LHCN-M2 (cell line): ENCODE measurements around the gene ZZZ3. TPM values are rescaled to one million over a fixed set of nuclear protein-coding genes. Genes with fewer than 3 reads are reported as not detected.
A peak's percentile ranks its signal among the peaks of the same experiment; 100 is the strongest.
"Not testable (repeated sequence)": the region's sequence is repeated elsewhere in the genome, so short reads cannot be mapped to it uniquely, and the experiment has no call there.

Source experiments
- DNase-seq: peaks from one replicate; pipeline ENCODE4 v3.0.0-alpha.2; 2012; ENCODE audit warnings: low read depth
- total RNA-seq: library from RNA; depleted of rRNA; stranded (reverse); fragments of >200 nt; gene quantifications from 2 replicates; pipeline ENCODE4 v1.2.3, GENCODE V29; 2014

ZZZ3 gene
- total RNA-seq, 1 experiment from 2014 or later = 73.2 TPM

DNA sequence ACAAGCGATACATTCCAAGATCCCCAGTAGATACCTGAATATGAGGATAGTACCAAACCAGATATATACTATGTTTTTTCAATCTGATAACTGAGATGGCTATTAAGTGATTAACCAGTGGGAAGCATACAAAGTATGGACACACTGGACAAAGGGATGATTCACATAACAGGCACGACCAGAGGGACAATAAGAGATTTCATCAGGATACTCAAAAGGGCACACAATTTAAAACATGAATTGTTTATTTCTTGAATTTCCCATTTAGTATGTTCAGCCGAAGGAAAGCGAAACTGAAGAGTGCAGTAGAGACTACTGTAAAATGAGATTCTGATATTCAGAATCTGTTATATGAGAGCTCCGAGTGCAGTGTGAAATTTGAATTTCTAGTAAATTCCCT, 10.6 kb downstream of the ZZZ3 start:
- peak; percentile 58 for DNase-seq

DNA sequence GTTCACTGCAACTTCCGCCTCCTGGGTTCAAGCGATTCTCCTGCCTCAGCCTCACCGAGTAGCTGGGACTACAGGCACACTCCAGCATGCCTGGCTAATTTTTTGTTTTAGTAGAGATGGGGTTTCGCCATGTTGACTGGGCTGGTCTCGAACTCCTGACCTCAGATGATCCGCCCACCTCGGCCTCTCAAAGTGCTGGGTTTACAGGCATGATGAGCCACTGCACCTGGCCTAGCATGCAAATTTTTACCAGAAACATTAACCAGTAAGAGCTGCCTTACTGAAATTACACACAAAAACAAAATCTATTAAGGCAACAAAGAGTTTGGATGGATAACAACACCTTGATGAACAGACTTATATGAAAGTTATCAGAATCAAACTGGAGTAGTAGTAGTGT, 12.1 kb downstream of the ZZZ3 start:
- DNase-seq = no peak

DNA sequence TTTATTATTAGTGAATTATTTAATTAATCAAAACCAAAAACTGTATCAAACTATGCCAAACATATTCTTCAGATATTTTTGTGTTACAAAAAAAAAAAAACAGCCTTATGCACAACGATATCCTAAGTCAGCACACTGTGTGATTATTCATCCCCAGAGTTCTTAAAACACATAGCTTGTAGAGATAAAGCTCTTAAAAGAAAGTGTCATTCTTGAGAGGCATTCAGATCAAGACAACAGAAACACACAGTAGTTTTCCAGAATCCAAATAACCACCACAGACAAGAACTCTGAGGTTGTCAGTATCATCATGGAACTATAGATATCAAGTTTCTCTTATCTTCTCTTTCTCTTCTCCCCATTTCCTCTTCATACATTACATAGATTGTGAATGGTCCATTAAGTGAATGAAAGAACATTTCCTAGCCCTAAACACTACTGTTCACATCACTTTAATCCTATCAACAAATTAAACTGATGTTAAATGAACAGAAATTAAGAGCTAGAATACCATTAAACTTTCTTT, 13.5 kb downstream of the ZZZ3 start:
- DNase-seq = no peak

DNA sequence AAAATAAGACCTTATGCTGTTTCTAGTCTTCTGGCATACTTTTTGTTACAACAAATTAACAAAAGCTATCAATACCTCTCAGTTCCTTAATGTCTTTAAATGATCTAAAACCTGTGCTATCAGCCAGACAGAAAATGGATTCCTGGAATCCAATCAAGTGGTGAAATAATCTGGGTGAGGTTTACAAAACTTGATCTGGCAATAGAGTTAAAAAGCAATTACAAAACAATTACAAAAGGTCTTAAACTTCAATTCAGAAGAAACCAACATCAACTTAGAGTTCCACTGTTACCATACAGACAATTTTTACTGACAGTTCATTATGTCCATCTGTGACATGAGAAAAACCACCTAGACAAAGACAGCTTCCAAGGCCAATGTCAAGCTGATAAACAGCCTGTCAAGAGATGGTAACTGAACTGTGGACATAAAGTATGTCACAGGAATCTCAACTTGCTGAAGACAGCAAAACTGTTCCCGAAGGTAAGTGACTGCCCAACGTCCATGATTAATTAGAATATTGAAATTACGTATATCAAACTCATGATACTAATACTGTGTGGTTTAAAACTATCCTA, 17.4 kb downstream of the ZZZ3 start:
- no peak for DNase-seq

DNA sequence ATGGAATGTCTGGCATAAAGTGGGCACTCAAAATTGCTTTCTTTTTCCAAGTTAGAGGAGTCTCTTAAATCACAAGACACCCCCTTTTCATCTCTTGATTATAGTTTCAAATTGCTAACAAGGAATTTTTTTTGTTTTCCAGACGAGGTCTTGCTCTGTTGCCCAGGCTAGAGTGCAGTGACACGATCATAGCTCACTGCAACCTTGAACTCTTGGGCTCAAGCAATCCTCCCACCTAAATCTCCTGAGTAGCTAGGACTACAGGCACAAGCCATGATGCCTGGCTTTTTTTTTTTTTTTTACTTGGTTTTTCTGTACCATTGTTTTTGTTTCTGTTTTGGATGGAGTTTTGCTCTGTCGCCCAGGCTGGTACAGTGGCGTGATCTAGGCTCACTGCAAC, 20.8 kb downstream of the ZZZ3 start:
- DNase-seq = no peak

DNA sequence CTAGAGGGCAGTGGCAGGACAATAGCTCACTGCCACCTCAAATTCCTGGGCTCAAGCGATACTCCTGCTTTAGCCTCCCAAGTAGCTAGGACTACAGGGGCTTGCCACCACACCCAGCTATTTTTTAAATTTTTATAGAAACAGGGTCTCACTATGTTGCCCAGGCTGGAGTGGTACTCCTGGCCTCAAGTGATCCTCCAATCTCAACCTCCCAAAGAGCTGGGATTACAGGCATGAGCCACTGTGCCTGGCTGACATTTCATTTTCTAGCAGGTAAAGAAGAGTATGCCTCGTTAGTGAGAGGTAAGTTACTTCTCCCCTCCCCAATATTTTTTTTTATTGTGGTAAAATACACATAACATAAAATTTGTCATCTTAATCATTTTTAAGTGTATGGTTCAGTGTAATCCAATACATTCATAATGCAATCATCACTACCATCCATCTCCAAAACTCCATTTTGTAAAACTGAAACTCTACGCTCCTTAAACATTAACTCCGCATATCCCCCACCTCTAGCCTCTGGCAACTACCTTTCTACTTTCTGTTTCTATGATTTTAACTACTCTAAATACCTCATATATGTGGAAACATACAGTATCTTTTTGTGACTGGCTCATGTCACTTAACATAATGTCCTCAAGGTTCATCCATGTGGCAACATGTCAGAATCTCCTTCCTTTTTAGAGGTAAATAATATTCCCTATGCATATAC, 22.4 kb downstream of the ZZZ3 start:
- no peak for DNase-seq

DNA sequence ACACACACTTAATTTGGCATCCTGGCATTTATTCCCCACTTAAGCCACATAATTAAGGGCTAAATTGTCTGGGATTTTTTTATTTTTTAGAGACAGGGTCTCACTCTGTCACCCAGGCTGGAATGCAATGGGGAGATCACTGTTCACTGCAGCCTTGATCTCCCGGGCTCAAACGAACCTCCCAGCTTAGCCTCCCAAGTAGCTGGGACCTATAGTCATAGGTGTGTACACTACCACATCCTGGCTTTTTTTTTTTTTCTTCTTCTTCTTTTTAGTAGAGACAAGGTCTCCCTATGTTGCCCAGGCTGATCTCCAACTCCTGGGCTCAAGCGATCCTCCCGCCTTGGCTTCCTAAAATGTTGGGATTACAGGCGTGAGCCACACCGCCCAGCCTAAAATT, 24.2 kb downstream of the ZZZ3 start:
- no peak for DNase-seq

DNA sequence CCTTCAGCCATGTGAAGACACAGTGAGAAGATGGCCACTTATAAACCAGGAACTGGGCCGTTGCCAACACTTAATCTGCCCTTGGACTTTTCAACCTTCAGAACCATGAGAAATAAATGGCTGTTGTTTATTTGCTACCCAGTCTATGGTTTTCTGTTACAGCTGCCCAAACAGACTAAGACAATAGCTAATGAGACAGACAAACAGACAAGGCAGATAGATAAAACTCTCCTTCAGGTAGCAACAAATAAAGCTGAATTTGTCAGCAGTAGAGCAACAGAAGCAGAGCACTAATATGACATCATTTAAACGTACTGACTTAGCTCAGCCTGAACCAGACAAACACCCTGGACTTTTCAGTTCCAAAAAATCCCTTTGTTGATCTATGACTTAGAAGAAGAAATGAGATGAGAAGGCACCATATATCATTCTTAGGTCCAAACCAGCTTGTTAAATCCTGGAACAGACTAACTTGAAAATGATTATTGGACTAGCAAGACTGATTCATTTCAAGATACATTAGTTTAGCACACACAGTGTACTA, 27.0 kb downstream of the ZZZ3 start:
- peak; percentile 24 for DNase-seq

DNA sequence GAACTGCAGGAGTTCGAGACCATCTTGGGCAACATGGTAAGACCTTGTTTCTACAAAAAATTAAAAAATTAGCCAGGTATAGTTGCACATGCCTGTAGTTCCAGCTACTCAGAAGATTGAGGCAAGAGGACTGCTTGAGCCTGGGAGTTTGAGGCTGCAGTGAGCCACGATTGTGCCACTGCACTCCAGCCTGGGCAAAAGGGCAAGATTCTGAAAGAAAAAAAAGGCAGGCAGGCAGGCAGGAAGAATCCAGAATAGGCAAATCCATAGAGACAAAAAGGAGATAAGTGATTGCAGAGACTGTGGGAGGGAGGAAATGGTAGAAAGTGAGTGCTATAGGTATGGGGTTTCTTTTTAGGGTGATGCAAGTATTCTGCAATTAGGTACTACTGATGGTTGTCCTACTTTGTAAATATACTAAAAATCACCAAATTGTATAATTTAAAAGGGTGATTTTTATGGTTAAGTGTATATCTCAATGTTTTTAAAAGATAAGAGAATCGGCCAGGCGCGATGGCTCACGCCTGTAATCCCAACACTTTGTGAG, 29.4 kb downstream of the ZZZ3 start:
- DNase-seq = no peak

DNA sequence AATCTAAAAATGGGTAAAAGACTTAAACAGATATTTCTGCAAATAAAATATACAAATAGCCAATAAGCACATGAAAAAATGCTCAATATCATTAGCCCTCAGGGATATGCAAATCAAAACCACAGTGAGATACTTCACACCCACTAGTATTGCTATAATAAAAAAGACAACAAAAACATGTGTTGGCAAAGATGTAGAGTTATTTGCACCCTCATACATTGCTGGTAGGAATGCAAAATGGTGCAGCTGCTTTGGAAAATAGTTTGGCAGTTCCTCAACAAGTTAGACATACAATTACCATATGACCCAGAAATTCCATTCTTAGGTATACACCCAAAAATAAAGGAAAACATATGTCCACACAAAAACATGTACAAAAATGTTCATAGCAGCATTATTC, 30.2 kb downstream of the ZZZ3 start:
- peak; percentile 43 for DNase-seq

DNA sequence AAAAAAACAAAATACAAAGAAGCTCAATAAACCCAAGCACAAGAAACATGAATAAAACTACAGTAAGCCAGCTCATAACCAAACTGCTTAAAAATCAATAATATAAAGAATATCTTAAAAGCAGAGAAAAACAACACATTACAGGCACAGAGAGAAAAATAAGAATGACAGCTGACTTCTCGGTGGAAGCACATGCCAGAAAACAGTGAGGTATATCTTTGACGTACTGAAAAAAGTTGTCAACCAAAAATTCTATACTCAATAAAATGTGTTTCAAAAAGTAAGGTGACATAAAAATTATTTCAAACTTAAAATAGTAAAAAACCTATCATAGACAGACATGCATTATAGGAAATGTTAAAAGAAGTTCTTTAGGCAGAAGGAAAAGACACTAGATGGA, 33.3 kb downstream of the ZZZ3 start:
- no peak for DNase-seq

DNA sequence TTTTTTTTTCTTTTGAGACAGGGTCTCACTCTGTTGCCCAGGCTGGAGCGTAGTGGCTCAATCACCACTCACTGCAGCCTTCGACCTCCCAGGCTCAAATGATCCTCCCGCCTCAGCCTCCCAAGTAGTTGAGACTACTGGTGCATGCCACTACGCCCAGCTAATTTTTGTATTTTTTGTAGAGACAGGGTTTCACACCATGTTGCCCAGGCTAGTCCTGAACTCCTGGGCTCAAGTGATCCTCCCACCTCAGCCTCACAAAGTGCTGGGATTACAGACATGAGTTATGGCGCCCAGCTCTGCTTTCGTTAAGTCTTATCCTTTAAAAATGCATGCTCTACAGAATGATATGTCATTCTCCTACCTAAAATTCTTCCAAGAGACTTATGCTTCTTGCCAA, 36.2 kb downstream of the ZZZ3 start:
- DNase-seq = not testable (repeated sequence)

DNA sequence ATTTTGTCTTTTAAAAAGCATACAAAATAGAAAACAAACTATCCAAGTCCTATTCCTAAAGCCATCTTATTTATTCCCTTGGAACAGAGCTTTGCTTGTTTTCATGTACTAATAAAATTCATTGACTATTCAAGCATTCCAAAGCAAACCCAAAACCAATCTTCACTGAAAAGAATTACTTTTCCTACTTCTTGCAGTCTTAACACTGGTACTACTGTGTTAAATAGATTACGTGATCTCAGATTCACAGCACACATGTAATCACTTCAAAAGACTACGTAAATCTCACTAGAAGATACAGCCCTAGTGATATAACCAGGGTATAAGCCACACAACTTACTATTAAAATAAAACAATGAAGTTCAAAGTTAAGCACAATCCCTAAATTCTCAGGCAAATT, 39.0 kb downstream of the ZZZ3 start:
- DNase-seq = no peak

DNA sequence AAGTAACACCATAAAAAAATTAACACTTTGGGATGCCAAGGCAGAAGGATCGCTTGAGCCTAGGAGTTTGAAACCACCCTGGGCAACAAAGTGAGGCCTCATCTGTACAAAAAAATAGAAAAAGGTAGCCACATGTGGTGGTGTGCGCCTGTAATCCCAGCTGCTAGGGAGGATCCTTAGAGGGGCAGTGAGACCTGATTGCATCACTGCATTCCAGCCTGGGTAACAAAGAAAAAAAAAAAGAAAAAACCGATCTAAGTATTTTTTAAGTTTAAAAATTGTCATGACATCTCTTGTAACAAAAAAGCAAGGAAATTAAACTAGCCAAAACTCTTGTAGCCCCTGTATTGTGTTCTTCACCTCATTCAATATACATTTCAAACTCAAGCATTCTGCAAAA, 39.5 kb downstream of the ZZZ3 start:
- no peak for DNase-seq

DNA sequence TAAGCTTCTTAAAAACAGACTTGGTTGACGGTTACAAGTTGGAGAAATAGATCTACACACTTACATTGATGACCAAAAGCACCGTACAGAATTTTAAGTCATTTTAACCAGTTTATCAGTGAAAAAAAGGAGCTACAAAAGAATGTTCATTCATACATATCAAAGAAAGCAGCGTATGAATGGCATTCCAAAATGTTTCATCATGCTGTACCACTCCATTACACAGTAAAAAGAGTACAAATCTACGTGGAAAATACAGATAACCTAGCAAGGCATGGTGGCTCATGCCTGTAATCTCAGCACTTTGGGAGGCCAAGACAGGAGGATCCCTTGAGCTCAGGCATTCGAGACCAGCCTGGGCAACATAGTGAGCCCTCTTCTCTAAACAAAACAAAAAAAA, 40.3 kb downstream of the ZZZ3 start:
- DNase-seq = no peak

DNA sequence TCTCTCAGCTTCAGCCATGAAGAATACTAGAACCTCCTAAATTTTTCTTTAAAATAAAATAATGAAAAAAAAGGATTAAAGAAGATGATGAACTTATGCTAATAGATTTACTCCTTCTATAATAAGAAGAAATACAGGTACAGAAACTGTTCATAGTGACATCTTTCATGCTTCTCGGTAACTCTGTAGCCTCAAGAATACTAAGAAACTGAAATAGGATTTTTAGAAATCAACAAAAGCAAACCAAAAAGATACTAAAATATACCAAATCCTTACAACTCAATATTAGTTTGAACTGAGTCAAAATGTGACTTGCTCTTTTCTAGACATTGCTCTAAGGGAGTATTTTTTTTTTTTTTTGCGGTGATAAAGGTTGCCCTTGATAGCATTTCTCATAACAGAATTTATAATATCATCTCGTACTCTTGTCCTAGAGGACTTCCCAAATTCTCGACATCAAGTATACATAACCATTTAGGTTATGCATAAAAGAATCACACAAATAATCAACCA, 42.8 kb downstream of the ZZZ3 start:
- DNase-seq = no peak

DNA sequence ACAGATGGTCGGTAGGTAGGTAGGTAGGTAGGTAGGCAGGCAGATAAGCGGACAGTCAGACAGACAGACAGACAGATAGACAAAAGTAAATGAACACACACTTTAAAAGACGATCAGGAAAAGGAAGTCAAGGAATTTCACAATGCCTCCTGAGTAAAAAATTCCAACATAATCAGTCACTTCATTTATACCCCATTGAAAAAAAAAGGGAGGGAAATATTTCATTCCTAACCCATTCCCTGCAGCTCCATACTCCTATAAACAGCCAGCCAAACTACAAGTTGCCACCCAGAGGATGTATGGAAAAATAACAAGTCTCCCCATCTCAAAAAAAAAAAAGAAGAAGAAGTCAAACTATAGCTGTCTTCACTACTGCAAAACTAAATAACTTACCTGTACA, 43.4 kb downstream of the ZZZ3 start:
- DNase-seq = peak; percentile 54

DNA sequence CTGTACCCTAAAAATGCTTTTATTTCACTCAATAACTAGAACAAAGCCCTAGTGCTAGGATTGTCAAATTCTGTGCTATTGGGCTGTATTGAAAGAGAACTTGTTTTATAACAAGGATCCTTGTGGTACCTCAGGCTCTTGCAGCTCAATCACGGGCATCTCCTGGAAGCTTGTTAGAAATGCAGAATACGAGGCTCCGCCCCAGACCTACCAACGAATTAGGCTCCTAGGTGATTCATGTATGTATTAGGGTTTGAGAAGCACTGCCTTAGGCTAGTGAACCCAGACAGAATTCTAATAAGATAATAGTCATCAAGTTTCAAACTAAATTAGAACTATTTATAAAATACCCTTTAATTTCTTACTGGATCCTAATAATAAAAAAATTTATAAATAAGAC, 45.6 kb downstream of the ZZZ3 start:
- DNase-seq = no peak
